ENCODE data around the gene GNGT1.

The GNGT1 gene

DNA sequence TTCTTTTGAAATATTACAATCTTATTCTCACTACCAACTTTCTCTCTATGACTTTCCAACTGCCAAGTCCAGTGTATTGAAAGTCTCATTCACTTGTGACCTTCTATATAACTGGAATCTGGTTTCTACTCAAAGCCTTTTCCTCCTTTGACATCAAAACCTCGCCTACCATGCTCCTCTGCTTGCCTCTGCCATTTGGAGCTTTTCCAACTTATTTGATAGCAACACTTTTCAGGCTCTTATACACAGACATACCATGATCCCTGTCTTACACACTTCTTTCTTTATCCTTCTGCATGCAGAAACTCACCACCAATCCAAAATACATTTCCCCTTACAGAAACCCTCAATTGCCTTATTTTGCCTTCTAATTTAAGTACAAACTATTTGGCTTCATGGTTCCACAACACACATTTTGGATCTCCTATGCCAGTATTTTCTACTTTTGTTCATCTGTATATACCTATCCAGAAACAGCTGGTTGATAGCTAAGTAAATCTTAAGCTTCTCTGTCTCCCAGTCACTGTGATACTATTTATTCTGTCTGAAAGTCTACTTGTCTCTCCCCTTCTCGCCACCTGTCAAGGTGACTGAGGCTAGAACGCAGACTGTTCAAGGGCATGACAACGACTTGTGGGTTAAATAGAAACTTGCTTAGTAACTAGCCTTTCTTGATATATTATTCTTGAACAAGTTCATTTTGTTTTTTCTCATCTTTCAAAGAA, 37.6 kb downstream of the GNGT1 start:
- DNase-seq (ENCODE audit: low spot score) = no peak

DNA sequence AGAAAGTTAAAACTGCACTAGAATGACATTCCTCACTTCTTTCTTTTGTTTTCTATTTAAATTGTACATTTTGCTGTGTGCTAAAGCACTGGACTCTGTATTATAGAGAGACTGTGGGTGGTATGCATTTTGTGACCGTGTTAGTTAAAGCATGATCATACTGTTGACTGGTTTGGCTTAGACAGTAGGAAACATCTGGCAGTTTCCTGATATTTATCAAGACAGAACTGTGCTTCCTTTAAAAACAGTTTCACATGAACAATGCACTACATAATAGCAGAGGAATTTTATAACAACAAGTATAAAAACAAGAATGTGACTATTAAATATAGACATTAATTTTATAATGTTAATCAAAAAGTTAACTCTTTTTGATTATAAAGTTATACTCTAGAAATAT, 38.3 kb downstream of the GNGT1 start:
- DNase-seq (ENCODE audit: low spot score) = no peak

- DNase-seq (ENCODE audit: low spot score) = no peak
Measured at GRCh38 chr7:93945083-93945482, 38.7 kb downstream of the GNGT1 start.

GRCh38 chr7:93945756-93946535, 39.6 kb downstream of the GNGT1 start:
- DNase-seq (ENCODE audit: low spot score) = no peak

DNA sequence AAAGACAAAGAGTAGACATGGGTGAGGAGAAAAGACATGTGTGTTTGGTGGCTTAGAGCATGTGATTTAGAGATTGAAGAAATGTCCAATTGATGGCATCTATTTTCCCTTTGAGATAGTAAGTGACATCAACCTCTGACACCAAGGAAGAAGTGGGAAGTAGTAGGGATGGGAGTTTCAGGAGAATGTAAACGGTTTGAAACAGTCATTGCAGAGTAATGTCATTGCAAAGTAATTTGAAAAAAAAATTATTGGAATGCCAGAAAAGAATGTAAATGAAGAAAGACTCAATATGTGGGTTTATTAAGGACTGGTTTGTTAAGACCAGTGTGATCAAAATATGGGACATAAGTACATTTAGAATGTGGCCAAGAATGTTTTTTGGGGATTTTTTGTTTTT, 41.7 kb downstream of the GNGT1 start:
- no peak for DNase-seq (ENCODE audit: low spot score)

DNA sequence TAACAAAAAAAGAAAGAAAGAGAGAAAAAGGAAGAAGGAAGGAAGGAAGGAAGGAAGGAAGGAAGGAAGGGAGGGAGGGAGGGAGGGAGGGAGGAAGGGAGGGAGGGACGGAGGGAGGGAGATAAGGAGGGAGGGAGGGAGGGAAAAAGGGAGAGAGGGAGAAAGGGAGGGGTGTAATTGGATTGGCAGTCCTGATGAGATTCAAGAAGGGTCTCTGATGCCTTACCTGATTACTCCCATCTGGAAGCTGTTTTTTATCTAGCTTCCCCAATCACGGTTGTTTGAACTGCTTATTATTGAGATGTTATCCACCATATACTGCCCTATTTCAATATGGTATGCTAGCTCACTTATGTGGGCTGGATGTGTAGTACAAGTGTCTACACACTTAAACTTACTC, 42.5 kb downstream of the GNGT1 start:
- no peak for DNase-seq (ENCODE audit: low spot score)

DNA sequence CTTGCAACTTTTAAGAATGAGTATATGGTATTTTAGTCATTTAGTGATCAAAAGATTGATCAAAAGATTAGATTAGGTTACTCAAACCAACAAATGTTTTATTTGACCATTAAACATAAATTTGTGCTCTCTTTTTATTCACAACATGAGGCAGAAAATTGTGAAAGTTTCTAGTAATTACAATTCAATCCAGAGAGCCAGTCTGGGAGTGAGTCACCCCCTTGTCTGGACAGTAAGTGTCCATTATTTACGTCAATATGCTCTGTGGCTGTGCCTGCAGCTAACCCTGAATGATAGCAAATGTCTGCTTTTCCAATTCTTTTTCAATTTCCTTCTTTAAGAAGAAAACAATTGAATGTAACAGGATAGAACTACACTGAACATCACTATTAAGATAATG, 43.1 kb downstream of the GNGT1 start:
- no peak for DNase-seq (ENCODE audit: low spot score)

- DNase-seq (ENCODE audit: low spot score) = no peak
Measured at GRCh38 chr7:93955304-93955703, 48.9 kb downstream of the GNGT1 start.

GRCh38 chr7:93957767-93958166, 51.4 kb downstream of the GNGT1 start:
- no peak for DNase-seq (ENCODE audit: low spot score)

- no peak for DNase-seq (ENCODE audit: low spot score)
Measured at GRCh38 chr7:93958216-93958615, 51.8 kb downstream of the GNGT1 start.

DNA sequence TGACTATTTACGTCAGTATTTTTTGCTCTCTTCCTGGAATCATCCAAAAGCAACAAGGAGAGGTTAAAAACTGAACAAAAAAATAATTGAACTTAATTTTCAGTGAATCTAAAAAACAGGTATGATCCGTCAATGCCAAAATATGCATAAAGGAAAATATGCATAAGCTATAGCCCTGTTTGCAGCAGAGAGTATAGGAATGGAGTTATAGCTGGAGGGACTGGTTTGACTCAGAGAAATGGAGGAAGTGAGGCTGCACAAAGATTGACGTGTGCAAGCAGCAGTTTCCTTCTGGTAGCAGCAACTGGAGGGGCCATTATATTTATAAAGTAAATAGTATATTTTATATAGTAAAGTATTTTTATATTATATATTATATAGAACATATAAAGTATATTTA, 52.3 kb downstream of the GNGT1 start:
- DNase-seq (ENCODE audit: low spot score) = no peak
